Central memory CD4-positive, alpha-beta T cell (primary cell): Measurements from ENCODE around the gene MTERF2.

ENCODE experiments used
- DNase-seq: peaks from one replicate; pipeline ENCODE4 v3.0.0; 2022

MTERF2 gene

GRCh38 chr12:106986135-106986534 lies 811 bp downstream of the MTERF2 start:
- no peak for DNase-seq

GRCh38 chr12:106985479-106985878 lies 1.5 kb downstream of the MTERF2 start:
- DNase-seq: no peak

GRCh38 chr12:106984588-106985137 lies 2.3 kb downstream of the MTERF2 start:
- no peak for DNase-seq

GRCh38 chr12:106982229-106982628 lies 4.7 kb downstream of the MTERF2 start:
- no peak for DNase-seq

GRCh38 chr12:106981788-106982187 lies 5.2 kb downstream of the MTERF2 start:
- no peak for DNase-seq

GRCh38 chr12:106980944-106981343 lies 6.0 kb downstream of the MTERF2 start:
- DNase-seq: no peak

GRCh38 chr12:106978035-106978800 lies 8.7 kb downstream of the MTERF2 start:
- no peak for DNase-seq

- no peak for DNase-seq
Observed at GRCh38 chr12:106976668-106977067, 10.3 kb downstream of the MTERF2 start.

- no peak for DNase-seq
Observed at GRCh38 chr12:106975993-106976658, 10.8 kb downstream of the MTERF2 start.

GRCh38 chr12:106975098-106975497 lies 11.8 kb downstream of the MTERF2 start:
- DNase-seq: no peak

GRCh38 chr12:106974511-106974910 lies 12.4 kb downstream of the MTERF2 start:
- DNase-seq: no peak

- no peak for DNase-seq
Observed at GRCh38 chr12:106973545-106973944, 13.4 kb downstream of the MTERF2 start.

GRCh38 chr12:106971065-106971464 lies 15.9 kb downstream of the MTERF2 start:
- DNase-seq: no peak

GRCh38 chr12:106964526-106964925 lies 22.4 kb downstream of the MTERF2 start:
- DNase-seq: no peak

- DNase-seq: no peak
Observed at GRCh38 chr12:106962286-106962685, 24.7 kb downstream of the MTERF2 start.

GRCh38 chr12:106960443-106960842 lies 26.5 kb downstream of the MTERF2 start:
- no peak for DNase-seq

- no peak for DNase-seq
Observed at GRCh38 chr12:106957583-106957982, 29.4 kb downstream of the MTERF2 start.

- DNase-seq: peak; percentile 47
Observed at GRCh38 chr12:106956048-106956578, 30.8 kb downstream of the MTERF2 start.

- DNase-seq: peak; percentile 89
Observed at GRCh38 chr12:106955377-106956047, 31.4 kb downstream of the MTERF2 start, which contains the start of gene TMEM263. Gene TMEM263, plus strand, starts transcription at chr12:106955907. Its CDS starts 11,210 bp downstream, at chr12:106967117.

- DNase-seq: no peak
Observed at GRCh38 chr12:106954462-106955376, 32.2 kb downstream of the MTERF2 start.

- DNase-seq: no peak
Observed at GRCh38 chr12:106953352-106954250, 33.3 kb downstream of the MTERF2 start.
